Measurements from ENCODE around the gene TBC1D14. TPM values are rescaled to one million over a fixed set of nuclear protein-coding genes. Genes with fewer than 3 reads are reported as not detected.

Gene TBC1D14
- total RNA-seq, 1 experiment from 2014 or later = 36.3 TPM

GRCh38 chr4:6988016-6988715 is 78.5 kb downstream of the TBC1D14 start:
- DNase-seq (ENCODE audit: low read depth, low spot score) (no peak), ATAC-seq (no peak)
- in situ Hi-C loops (cut with HindIII; ENCODE audit: low pct_unique_long_range_greater_than_20kb, low sequenced_read_pairs) = no loop called here
- intact Hi-C loops (cut with micrococcal nuclease; ENCODE audit: unreplicated experiment) = no loop called here
- H3K36me3 ChIP-seq (ENCODE audit: control insufficient read depth, insufficient read depth, low read length) = peaks cover 3% of the 10 kb centered on the region; the same call in 1 of the 2 replicates
- peaks cover 51% of the 10 kb centered on the region for H3K4me1 ChIP-seq (ENCODE audit: control insufficient read depth, insufficient read depth, low read length)
- peak overlapping the region; percentile 82 for H3K27ac ChIP-seq (ENCODE audit: low read length)
- CTCF ChIA-PET = no interaction called here
- H3K4me3 ChIP-seq (ENCODE audit: low read depth in 2 of 2, low read length in 2 of 2) = peak overlapping the region; percentile 72 to 84
- no peaks in the 10 kb centered on the region for H3K9me3 ChIP-seq (ENCODE audit: control insufficient read depth, insufficient read depth, low read depth, low read length)
- POLR2A ChIA-PET = interaction anchor here (1.1 kb wide), 1 partner anchor 79 kb away, joined by 3 read pairs; no protein-coding TSS in a partner anchor
- no peaks in the 10 kb centered on the region for H3K27me3 ChIP-seq (ENCODE audit: control insufficient read depth, insufficient read depth, low read length)
- TF ChIP-seq SIN3A (IDR thresholded peaks at IDR 0.05; ENCODE audit: borderline replicate concordance, insufficient read depth, low read depth, low read length) = no peak
- no peak for TF ChIP-seq CTCF (IDR thresholded peaks at IDR 0.05)
- TF ChIP-seq POLR2AphosphoS5 (IDR thresholded peaks at IDR 0.05; ENCODE audit: low read depth, low read length) = no peak
- no peak for TF ChIP-seq REST (IDR thresholded peaks at IDR 0.05; ENCODE audit: insufficient read depth in 1 of 2, low read depth in 2 of 2, low read length in 1 of 2)
- TF ChIP-seq TCF7L2 (IDR thresholded peaks at IDR 0.05; ENCODE audit: low read depth, low read length) = no peak
- BruUV-seq (replicated peaks) = no TSS peak

GRCh38 chr4:6989331-6989923 is 79.8 kb downstream of the TBC1D14 start:
- ChIA-PET CTCF (no interaction called here), POLR2A (no interaction called here)
- no TSS peak for BruUV-seq (replicated peaks)
- Histone ChIP-seq H3K27me3 (ENCODE audit: control insufficient read depth, insufficient read depth, low read length) (no peaks in the 10 kb centered on the region), H3K4me3 (ENCODE audit: low read depth in 2 of 2, low read length in 2 of 2) (no peak overlapping the region), H3K9me3 (ENCODE audit: control insufficient read depth, insufficient read depth, low read depth, low read length) (no peaks in the 10 kb centered on the region), H3K4me1 (ENCODE audit: control insufficient read depth, insufficient read depth, low read length) (peaks cover 39% of the 10 kb centered on the region), H3K36me3 (ENCODE audit: control insufficient read depth, insufficient read depth, low read length) (peaks cover 5% of the 10 kb centered on the region), H3K27ac (ENCODE audit: low read length) (no peak overlapping the region)
- TF ChIP-seq TCF7L2 (IDR thresholded peaks at IDR 0.05; ENCODE audit: low read depth, low read length) (no peak), POLR2AphosphoS5 (IDR thresholded peaks at IDR 0.05; ENCODE audit: low read depth, low read length) (no peak), SIN3A (IDR thresholded peaks at IDR 0.05; ENCODE audit: borderline replicate concordance, insufficient read depth, low read depth, low read length) (no peak), REST (IDR thresholded peaks at IDR 0.05; ENCODE audit: insufficient read depth in 1 of 2, low read depth in 2 of 2, low read length in 1 of 2) (no peak), CTCF (IDR thresholded peaks at IDR 0.05) (no peak)
- in situ Hi-C loops (cut with HindIII; ENCODE audit: low pct_unique_long_range_greater_than_20kb, low sequenced_read_pairs) (no loop called here), intact Hi-C loops (cut with micrococcal nuclease; ENCODE audit: unreplicated experiment) (no loop called here)
- ATAC-seq (no peak), DNase-seq (ENCODE audit: low read depth, low spot score) (no peak)
